PC-3 (cell line): ENCODE results near the gene RPRM. TPM values are rescaled to one million over a fixed set of nuclear protein-coding genes. Genes with fewer than 3 reads are reported as not detected.
A peak's percentile ranks its signal among the peaks of the same experiment; 100 is the strongest.

Experiments used
- ATAC-seq: fragments of 200-7000 bp; cut with Tn5 transposase; 2 replicates; pipeline ENCODE4 v1.9.1; 2020; ENCODE audit warnings: mild to moderate bottlenecking, moderate library complexity
- BruUV-seq: library from RNA; stranded (reverse); fragments of 400-500 nt; replicated peaks from 2 replicates; lab custom pipeline; 2021; lab: Mats Ljungman, UMichigan
- CTCF ChIA-PET: fragments of 300-600 bp; sonication (Branson Sonifier 250); formaldehyde crosslinking; loops from one replicate; lab custom pipeline; 2022; ENCODE audit warnings: antibody characterized with exemption; lab: Charles Lee
- POLR2A ChIA-PET: fragments of 300-600 bp; sonication (Branson Sonifier 250); formaldehyde crosslinking; loops from one replicate; lab custom pipeline; 2022; ENCODE audit warnings: antibody characterized with exemption; ENCODE audit not compliant: unreplicated experiment; lab: Charles Lee
- DNase-seq: peaks from one replicate; pipeline ENCODE4 v3.0.0-alpha.2; 2015
- H2AFZ ChIP-seq: fragments of 300-600 bp; sonication (generic); 2 replicates; pipeline ENCODE4 v1.6.0; 2016; ENCODE audit warnings: antibody characterized with exemption, low read length
- H3F3A ChIP-seq: fragments of 300-600 bp; sonication (generic); one replicate; pipeline ENCODE4 v1.6.0; 2017; ENCODE audit warnings: antibody characterized with exemption, low read length, control low read depth, mild to moderate bottlenecking; ENCODE audit not compliant: unreplicated experiment
- H3K27ac ChIP-seq: fragments of 300-600 bp; sonication (generic); 2 replicates; pipeline ENCODE4 v1.5.1; 2016; ENCODE audit warnings: mild to moderate bottlenecking, low read length
- H3K27me3 ChIP-seq: fragments of 300-600 bp; sonication (generic); 2 replicates; pipeline ENCODE4 v1.6.1; 2016; ENCODE audit warnings: low read length, mixed read lengths
- H3K36me3 ChIP-seq: fragments of 300-600 bp; sonication (generic); 2 replicates; pipeline ENCODE4 v1.6.1; 2016; ENCODE audit warnings: low read depth, mixed run types, low read length, mixed read lengths
- H3K4me1 ChIP-seq: fragments of 300-600 bp; sonication (generic); 2 replicates; pipeline ENCODE4 v1.5.1; 2016; ENCODE audit warnings: low read length; ENCODE audit not compliant: insufficient read depth
- H3K4me2 ChIP-seq: fragments of 300-600 bp; sonication (generic); 2 replicates; pipeline ENCODE4 v1.6.0; 2016; ENCODE audit warnings: low read length
- H3K4me3 ChIP-seq: fragments of 300-600 bp; sonication (generic); 2 replicates; pipeline ENCODE4 v1.5.1; 2016; ENCODE audit warnings: mild to moderate bottlenecking, low read length, mixed read lengths
- H3K79me2 ChIP-seq: fragments of 300-600 bp; sonication (generic); 2 replicates; pipeline ENCODE4 v1.6.1; 2017; ENCODE audit warnings: low read length, mixed read lengths
- H3K9ac ChIP-seq: fragments of 300-600 bp; sonication (generic); 2 replicates; pipeline ENCODE4 v1.6.0; 2016; ENCODE audit warnings: mild to moderate bottlenecking, low read length
- H3K9me2 ChIP-seq: fragments of 300-600 bp; sonication (generic); replicated peaks from 2 replicates; pipeline ENCODE4 v1.6.1; 2016; ENCODE audit warnings: mixed run types, low read length, mixed read lengths
- H3K9me3 ChIP-seq: fragments of 300-600 bp; sonication (generic); 2 replicates; pipeline ENCODE4 v1.6.1; 2016; ENCODE audit warnings: low read length, mixed read lengths
- H4K20me1 ChIP-seq: fragments of 300-600 bp; sonication (generic); 2 replicates; pipeline ENCODE4 v1.6.1; 2016; ENCODE audit warnings: low read length, mixed read lengths
- CTCF ChIP-seq: fragments of 300-600 bp; sonication (generic); conservative IDR thresholded peaks from 2 replicates; pipeline ENCODE4 v1.5.1; 2017; ENCODE audit warnings: antibody characterized with exemption, low read depth, mild to moderate bottlenecking, low read length
- EZH2 ChIP-seq: fragments of 300-600 bp; sonication (generic); IDR thresholded peaks from one replicate; pipeline ENCODE4 v1.6.1; 2017; ENCODE audit warnings: antibody characterized with exemption, mild to moderate bottlenecking, low read length; ENCODE audit not compliant: unreplicated experiment
- EZH2phosphoT487 ChIP-seq: fragments of 300-600 bp; sonication (generic); IDR thresholded peaks from 2 replicates; pipeline ENCODE4 v1.6.1; 2018; ENCODE audit warnings: mild to moderate bottlenecking, antibody characterized with exemption, low read length, borderline replicate concordance
- intact Hi-C: fragments of 100-400 bp; cut with micrococcal nuclease; formaldehyde crosslinking; loops from 2 replicates; pipeline ENCODE4 v1.9.0; 2023
- total RNA-seq: library from RNA; depleted of rRNA; stranded (reverse); fragments of >200 nt; gene quantifications from 2 replicates; pipeline ENCODE4 v1.2.3, GENCODE V29; 2014

The RPRM gene
- total RNA-seq, 1 experiment from 2014 or later = 1.4 TPM

DNA sequence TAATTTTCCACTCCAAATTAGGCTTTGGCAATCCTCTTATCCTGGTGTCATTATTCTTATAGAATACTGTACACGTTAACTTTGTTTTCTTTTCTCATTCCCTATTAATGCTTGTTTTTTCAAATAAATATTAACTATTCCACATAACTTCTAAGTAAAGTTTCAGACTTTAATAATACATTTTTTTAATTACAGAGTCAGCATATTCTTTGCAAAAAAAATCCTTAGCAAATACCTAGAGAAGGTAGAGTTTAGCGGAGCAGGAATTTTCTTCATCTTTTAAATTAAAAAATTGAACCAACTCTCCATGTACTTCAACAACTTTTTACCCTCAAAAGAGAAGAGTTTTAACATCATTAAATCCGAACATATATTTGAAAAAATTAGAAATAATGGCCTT, 45.2 kb downstream of the RPRM start:
- TF ChIP-seq CTCF (no peak), EZH2 (no peak), EZH2phosphoT487 (no peak)
- intact Hi-C loops = no loop called here
- Histone ChIP-seq H3K9me2 (no peaks in the 10 kb centered on the region), H3K4me3 (no peak overlapping the region), H2AFZ (no peak overlapping the region), H3K27me3 (no peaks in the 10 kb centered on the region), H3K79me2 (no peaks in the 10 kb centered on the region), H3K9ac (no peak overlapping the region), H3K27ac (no peak overlapping the region), H4K20me1 (no peaks in the 10 kb centered on the region), H3F3A (no peaks in the 10 kb centered on the region), H3K9me3 (no peaks in the 10 kb centered on the region), H3K36me3 (no peaks in the 10 kb centered on the region), H3K4me1 (no peaks in the 10 kb centered on the region; the same call in 1 of the 2 replicates), H3K4me2 (no peak overlapping the region)
- no peak for DNase-seq
- no peak for ATAC-seq
- CTCF ChIA-PET = no interaction called here
- no TSS peak for BruUV-seq
- POLR2A ChIA-PET = no interaction called here

DNA sequence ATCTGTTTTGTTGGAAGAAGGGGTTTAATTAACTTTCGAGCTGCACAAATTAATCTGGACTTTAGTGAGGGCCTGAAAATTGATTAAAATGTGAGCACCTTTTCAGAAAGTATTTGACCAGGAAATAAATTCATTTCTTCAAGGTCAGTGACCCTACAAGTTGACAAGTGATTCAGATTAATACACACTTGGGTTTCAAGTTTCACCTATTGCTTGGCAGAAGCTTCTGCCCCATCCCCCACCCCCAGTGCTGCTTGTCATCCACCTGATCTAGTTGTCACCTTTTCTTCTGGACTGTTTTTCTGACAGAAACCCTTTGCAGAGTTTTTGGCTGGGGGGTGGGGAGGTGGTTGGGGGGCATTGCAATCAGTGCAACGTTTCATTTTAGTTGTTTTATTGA, 46.2 kb downstream of the RPRM start:
- intact Hi-C loops = no loop called here
- ChIA-PET POLR2A (no interaction called here), CTCF (no interaction called here)
- H3K9me2 ChIP-seq = no peaks in the 10 kb centered on the region
- no peaks in the 10 kb centered on the region for H3K27me3 ChIP-seq
- TF ChIP-seq CTCF (no peak), EZH2 (no peak), EZH2phosphoT487 (no peak)
- DNase-seq = peak; percentile 45
- H3K4me1 ChIP-seq = no peaks in the 10 kb centered on the region; the same call in 1 of the 2 replicates
- H3K9ac ChIP-seq = no peak overlapping the region
- no peak for ATAC-seq
- H3K4me2 ChIP-seq = no peak overlapping the region
- H3F3A ChIP-seq = no peaks in the 10 kb centered on the region
- no peaks in the 10 kb centered on the region for H3K36me3 ChIP-seq
- no peak overlapping the region for H3K27ac ChIP-seq
- H4K20me1 ChIP-seq = no peaks in the 10 kb centered on the region
- no peaks in the 10 kb centered on the region for H3K9me3 ChIP-seq
- no TSS peak for BruUV-seq
- no peak overlapping the region for H2AFZ ChIP-seq
- no peaks in the 10 kb centered on the region for H3K79me2 ChIP-seq
- H3K4me3 ChIP-seq = no peak overlapping the region

DNA sequence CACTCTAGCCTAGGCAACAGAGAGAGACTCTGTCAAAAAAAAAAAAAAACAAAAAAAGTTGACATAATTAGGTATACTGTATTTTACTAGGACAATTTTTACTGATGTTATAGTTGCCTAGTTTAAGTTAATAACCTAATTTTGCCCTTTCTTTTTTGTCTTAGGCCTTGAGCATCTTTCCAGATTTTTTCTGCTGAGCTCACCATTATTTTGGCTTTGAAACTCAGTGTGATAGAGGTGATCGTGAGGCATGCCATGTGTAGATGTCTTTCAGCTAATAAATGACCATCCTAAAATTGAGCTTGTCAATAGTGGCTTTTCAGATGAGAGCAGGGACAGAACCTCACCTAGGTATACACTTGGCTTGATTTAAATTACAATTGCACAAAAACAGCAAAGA, 47.4 kb downstream of the RPRM start:
- BruUV-seq = no TSS peak
- Histone ChIP-seq H2AFZ (no peak overlapping the region), H3K79me2 (no peaks in the 10 kb centered on the region), H3K4me1 (no peaks in the 10 kb centered on the region; the same call in 1 of the 2 replicates), H3K4me3 (no peak overlapping the region), H3K36me3 (no peaks in the 10 kb centered on the region), H3K4me2 (no peak overlapping the region), H3K9me2 (no peaks in the 10 kb centered on the region), H3K27me3 (no peaks in the 10 kb centered on the region), H3K27ac (no peak overlapping the region), H3F3A (no peaks in the 10 kb centered on the region), H3K9ac (no peak overlapping the region), H4K20me1 (no peaks in the 10 kb centered on the region), H3K9me3 (no peaks in the 10 kb centered on the region)
- no peak for ATAC-seq
- POLR2A ChIA-PET = no interaction called here
- CTCF ChIA-PET = no interaction called here
- DNase-seq = no peak
- no peak for TF ChIP-seq EZH2phosphoT487
- TF ChIP-seq CTCF = no peak
- no peak for TF ChIP-seq EZH2
- intact Hi-C loops = no loop called here
